Measurements from ENCODE around the gene RPS28.

DNA sequence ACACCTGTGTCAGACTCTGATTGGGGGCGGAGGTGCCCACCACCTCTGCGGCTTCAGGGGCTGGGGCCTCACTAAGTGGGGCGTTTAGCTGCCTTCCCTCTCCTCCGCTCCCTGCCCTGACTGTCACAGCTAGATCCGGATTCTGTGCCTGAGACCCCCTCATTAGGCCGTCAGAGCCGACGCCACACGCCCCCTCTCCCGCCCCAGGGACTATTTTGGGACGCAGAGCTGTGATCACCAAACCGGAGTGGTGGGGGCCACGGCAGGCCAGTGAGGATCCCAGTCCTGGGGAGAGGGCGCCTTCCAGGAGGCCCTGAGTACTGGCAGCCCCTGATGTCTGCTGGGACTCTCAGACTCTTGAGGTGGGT is 21.0 kb downstream of the RPS28 start:
- TF ChIP-seq POLR2AphosphoS5 (IDR thresholded peaks at IDR 0.05; ENCODE audit: low read depth): no peak
- TF ChIP-seq, protein P1, sequence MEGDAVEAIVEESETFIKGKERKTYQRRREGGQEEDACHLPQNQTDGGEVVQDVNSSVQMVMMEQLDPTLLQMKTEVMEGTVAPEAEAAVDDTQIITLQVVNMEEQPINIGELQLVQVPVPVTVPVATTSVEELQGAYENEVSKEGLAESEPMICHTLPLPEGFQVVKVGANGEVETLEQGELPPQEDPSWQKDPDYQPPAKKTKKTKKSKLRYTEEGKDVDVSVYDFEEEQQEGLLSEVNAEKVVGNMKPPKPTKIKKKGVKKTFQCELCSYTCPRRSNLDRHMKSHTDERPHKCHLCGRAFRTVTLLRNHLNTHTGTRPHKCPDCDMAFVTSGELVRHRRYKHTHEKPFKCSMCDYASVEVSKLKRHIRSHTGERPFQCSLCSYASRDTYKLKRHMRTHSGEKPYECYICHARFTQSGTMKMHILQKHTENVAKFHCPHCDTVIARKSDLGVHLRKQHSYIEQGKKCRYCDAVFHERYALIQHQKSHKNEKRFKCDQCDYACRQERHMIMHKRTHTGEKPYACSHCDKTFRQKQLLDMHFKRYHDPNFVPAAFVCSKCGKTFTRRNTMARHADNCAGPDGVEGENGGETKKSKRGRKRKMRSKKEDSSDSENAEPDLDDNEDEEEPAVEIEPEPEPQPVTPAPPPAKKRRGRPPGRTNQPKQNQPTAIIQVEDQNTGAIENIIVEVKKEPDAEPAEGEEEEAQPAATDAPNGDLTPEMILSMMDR (IDR thresholded peaks at IDR 0.05; ENCODE audit: insufficient read depth, low read length): no peak
